NCI-H526 treated with DMSO at 0.1 percent for 48 hours (cell line): ENCODE data around the gene MYO5B.
"Not testable (repeated sequence)": the region's sequence is repeated elsewhere in the genome, so short reads cannot be mapped to it uniquely, and the experiment has no call there.

ENCODE experiments used
- DNase-seq: peaks from one replicate; lab custom pipeline; 2025; lab: John Stamatoyannopoulos, UW

The MYO5B gene

GRCh38 chr18:49835405-49835804, 359.5 kb downstream of the MYO5B start:
- no peak for DNase-seq

DNA sequence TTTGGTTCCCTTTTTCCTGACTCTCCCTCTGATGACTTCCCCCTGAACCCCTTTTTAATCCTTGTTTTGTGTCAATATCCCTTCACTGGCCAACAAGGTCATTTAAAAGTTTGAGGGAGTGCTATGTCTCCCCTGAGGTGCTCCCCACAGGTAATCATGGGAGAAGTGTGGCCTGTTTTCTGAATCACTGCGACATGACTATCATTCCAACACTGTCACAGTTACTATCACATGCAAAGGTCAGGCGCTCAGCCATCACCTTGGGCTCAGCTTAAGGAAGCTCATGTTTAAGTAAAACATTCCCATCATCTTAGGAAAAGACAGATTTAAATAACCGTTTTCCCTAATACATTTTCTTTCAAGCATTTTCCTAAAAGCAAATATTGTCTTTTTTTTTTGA, 360.7 kb downstream of the MYO5B start:
- no peak for DNase-seq

DNA sequence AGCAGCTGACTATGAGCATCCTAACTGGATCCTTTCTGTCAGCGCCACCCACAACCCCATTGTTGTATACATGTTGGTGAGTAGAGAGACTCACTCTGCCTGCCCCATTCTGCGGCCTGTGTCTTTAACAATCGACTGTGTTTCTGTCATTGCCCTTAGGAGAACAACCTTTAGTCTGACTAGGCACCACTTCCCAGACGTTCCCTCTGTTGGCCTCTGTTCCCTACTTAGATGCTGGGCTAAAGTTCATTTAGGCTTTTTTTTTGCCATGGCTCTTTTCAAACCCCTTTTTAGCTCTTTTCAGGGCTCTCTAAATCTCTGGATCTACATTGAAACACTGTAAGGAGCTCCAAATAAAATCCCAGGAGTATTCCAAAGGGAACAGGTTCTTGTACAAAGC, 361.1 kb downstream of the MYO5B start:
- no peak for DNase-seq

DNA sequence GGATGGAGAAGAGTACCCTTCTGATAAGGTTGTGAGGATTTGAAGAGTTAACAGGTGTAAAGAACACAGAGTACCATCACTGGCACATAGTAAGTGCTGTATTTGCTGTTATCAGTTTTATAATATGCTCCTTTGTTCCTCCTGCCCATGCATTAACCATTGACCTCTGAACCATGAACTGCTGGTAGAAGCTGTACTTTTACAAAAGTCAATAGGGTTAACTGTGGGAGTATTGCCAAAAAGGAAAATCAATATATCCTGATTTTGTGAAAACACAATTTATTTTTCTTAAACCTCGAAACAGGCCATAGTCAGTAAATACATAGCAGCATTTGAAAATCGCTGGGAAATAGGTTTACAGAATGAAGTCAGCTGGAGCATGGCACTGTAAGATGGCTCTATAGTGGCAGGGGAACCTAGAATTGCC, 362.7 kb downstream of the MYO5B start:
- no peak for DNase-seq

DNA sequence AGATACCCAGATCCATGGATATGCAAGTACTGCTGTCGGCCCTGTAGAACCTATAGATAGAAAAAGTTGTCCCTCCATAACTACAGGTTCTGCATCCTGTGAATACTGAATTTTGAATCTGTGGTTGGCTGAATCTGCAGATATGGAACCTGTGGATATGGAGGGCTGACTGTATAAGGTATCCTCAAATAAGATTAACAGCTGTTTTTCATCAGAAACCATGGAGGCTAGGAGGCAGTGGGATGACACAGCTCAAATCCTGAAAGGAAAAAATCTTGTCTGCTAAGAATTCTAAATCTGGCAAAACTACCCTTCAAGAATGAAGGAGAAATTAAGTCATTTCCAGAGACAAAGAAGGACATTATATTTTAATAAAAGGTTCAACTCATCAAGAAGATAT, 367.0 kb downstream of the MYO5B start:
- no peak for DNase-seq

DNA sequence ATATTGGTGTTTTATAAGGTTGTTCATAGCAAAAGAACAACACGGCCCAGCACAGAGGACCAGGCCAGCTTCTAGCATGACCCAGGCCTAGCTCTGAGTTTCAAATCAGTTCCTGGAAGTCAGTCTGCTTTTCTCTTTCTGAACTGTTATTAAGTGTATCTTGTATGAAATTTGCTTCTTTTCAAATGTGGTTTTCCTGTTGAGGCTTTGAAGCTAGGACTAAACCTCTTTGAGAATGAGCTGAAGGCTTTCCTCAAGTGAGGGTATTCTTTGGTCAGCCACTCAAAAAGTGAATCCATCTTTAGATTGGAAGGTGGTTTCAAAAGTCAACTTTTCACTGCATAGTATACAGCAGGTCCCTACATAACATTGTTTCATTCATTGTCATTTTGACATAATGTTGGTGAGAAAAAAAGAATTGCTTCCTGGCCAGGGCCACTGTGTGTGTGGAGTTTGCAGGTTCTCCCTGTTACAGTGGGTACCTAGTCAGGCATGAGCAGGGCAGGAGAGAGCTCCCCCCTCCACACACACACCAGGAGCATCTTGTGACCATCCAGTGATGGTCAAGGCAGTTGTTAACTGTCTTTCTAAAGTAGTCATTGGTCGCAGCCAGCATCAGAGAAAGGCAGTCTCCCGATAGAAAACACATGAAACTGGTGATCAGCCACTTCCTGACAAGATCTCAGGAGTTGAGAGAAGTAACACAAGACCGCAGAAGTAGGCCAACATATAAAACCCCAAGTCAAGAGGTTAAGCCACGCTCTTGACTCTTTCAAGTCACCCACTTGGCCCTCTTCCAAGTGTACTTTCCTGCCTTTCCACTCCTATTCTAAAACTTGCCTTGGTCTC, 374.9 kb downstream of the MYO5B start:
- DNase-seq: no peak

DNA sequence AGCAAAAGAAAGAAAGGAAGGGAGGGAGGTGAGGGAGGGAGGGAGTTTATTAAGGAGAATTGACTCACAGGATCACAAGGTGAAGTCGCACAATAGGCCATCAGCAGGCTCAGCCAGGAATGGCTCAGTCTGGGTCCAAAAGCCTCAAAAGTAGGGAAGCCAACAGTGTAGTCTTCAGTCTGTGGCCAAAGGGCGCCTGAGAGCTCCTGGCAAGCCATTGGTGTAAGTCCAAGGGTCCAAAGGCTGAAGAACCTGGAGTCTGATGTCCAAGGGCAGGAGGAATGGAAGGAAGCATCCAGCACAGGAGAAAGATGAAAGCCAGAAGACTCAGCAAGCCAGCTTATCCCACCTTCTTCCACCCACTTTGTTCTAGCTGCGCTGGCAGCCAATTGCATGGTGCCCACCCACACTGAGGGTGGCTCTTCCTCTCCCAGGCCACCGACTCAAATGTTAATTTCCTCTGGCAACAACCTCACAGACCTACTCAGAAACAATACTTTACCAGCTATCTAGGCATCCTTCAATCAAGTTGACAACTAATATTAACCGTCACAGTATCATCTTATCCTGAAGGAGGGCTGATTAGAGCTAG, 375.8 kb downstream of the MYO5B start:
- no peak for DNase-seq

- no peak for DNase-seq
Measured at GRCh38 chr18:49817947-49818346, 377.0 kb downstream of the MYO5B start.

DNA sequence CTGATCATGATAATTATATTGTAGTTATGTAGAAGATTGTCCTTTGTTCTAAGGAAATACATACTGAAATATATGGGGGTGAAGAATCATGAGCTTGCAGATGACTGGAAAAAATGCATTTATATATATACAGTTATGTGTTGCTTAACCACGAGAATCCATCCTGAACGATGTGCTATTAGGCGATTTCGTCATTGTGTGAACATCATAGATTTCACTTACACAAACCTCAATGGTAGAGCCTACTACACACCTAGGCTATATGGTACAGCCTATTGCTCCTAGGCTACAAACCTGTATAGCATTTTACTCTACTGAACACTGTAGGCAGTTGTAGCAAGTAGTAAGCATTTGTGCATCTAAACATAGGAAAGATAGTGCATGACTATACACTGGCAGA, 379.0 kb downstream of the MYO5B start:
- no peak for DNase-seq

GRCh38 chr18:49814147-49814499, 380.8 kb downstream of the MYO5B start:
- DNase-seq: peak; percentile 67

GRCh38 chr18:49813319-49814146, 381.4 kb downstream of the MYO5B start, which contains the start of gene ACAA2:
TSS of gene ACAA2 (minus strand) at chr18:49813533. CDS start at chr18:49813484, 49 bp downstream.
- peak; percentile 68 for DNase-seq

- DNase-seq: no peak
Measured at GRCh38 chr18:49813069-49813318, 382.0 kb downstream of the MYO5B start.

DNA sequence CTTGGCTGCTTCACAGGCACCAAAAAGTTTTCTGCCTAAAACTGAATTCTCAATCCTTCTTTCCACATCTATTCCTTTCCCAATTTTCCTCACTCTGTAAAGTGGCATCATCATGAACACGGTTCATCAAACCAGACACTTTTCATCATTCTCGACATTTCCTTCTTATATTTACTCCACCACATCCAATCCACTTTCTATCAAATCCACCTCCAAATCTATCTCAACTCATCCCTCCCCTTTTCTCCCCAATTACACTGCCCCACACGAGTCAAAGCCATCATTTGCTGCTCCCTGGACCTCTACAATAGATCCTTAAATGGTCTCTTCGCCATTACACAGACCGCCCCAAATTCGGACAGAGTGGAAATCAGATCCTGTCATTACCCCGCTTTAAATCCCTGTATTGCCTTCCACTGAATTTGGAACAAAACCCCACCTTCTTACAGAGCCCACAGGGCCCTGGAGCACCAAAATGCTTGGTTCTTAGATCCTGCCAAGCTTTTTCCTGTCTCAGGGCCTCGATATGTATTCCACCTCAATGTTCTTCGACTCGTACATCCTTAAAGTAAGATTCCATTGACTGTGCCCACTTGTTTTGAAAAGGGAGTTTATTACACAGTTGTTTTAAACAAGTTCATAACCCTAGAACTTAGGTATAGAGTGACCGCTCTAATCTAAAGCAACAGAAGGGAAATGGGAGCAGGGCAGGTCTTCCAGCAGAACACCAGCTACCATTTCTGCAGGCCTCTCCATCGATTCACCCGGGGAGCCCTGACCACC, 382.5 kb downstream of the MYO5B start:
- peak; percentile 47 for DNase-seq

DNA sequence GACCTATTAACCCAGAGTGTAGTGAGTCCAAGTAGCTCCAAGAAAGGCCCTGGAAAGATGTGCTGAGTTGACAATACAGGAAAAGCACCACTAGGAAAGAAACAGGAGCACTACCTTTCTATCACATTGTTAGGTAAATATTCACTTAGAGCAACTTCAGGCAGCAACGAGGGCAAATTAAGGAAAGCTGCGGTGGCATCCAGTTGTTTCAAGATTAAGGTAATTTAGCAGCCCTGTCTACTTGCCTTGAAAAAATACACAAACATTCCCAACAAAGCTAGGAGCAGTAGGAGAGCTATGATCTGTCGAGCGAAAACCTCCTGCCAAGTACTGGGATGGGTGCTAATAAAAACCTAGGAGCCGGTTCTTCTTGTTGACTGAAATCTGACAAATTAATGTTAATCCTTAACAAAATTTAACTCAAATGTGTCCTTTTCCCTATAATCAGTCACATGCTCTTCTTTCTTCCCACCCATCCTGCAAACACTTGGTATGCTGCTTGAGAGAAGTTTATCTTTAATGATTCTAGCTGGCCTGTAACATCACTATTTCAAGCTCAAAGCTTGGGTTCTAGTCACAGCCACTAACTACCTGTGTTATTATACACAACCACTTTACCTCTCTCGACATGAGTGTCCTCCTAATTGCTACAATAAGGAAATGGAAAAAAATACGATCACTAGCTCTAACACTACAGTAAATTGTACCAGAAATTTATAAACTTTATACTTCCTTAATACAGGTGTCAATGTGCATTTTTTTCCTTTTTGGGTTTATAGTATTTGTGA, 383.6 kb downstream of the MYO5B start:
- peak; percentile 31 for DNase-seq

DNA sequence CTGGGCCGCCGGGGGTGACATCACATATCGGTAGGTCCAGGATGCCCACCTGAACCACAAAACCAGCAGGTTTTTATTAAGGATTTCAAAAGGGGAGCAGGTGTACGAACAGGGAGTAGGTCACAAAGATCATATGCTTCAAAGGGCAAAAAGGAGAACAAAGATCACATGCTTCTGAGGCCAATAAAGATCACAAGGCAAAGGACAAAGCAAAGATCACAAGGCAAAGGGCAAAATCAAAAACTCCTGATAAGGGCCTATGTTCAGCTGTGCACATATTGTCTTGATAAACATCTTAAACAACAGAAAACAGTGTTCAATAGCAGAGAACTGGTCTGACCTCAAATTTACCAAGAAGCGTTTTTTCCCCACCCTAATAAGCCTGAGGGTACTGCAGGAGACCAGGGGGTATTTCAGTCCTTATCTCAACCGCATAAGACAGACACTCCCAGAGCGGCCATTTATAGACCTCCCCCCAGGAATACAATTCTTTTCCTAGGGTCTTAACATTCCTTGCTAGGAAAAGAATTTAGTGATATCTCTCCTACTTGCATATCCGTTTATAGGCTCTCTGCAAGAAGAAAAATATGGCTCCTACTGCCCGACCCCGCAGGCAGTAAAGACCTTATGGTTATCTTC, 386.3 kb downstream of the MYO5B start:
- DNase-seq: not testable (repeated sequence)

DNA sequence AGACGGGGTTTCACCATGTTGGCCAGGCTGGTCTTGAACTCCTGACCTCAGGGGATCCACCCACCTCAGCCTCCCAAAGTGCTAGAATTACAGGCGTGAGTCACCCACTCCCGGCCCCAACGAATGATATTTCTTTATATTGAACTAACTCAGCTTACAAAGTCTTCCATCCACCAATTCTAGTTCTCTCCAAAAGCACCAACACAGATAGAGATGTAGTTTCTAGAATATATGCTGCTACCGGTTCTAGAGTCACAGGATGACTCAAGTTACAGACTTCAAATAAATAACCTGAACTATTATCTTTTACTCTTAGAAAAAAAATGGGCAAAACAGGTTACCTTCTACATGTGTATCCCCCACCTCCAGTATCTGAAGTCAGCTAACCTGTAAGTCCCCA, 390.9 kb downstream of the MYO5B start:
- no peak for DNase-seq

- no peak for DNase-seq
Measured at GRCh38 chr18:49802623-49803022, 392.3 kb downstream of the MYO5B start.

DNA sequence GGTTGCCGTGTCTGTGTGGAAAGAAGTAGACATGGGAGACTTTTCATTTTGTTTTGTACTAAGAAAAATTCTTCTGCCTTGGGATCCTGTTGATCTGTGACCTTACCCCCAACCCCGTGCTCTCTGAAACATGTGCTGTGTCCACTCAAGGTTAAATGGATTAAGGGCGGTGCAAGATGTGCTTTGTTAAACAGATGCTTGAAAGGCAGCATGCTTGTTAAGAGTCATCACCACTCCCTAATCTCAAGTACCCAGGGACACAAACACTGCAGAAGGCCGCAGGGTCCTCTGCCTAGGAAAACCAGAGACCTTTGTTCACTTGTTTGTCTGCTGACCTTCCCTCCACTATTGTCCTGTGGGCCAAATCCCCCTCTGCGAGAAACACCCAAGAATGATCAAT, 394.5 kb downstream of the MYO5B start:
- not testable (repeated sequence) for DNase-seq

GRCh38 chr18:49799806-49800205, 395.1 kb downstream of the MYO5B start:
- DNase-seq: not testable (repeated sequence)

GRCh38 chr18:49798001-49798400, 396.9 kb downstream of the MYO5B start:
- DNase-seq: no peak
